SU-DHL-6 (cell line): ENCODE measurements around the gene SHC3.

Source experiments
- H2AFZ ChIP-seq: fragments of 200-600 bp; sonication (generic); 2 replicates; pipeline ENCODE4 v1.6.1; 2014; ENCODE audit warnings: low read depth, mild to moderate bottlenecking, moderate library complexity, mixed read lengths, antibody characterized with exemption, low read length; ENCODE audit not compliant: severe bottlenecking
- H3F3A ChIP-seq: fragments of 200-600 bp; shearing (Covaris generic); 2 replicates; pipeline ENCODE4 v1.6.0; 2016; ENCODE audit warnings: antibody characterized with exemption, mild to moderate bottlenecking; ENCODE audit not compliant: insufficient read depth
- H3K27ac ChIP-seq: fragments of 200-600 bp; sonication (generic); 2 replicates; pipeline ENCODE4 v1.5.1; 2016; ENCODE audit warnings: low read depth, mild to moderate bottlenecking, low read length, moderate library complexity, mixed read lengths
- H3K27me3 ChIP-seq: fragments of 200-600 bp; sonication (generic), shearing (Covaris generic); 2 replicates; pipeline ENCODE4 v1.6.0; 2014; ENCODE audit warnings: mild to moderate bottlenecking, low read length
- H3K36me3 ChIP-seq: fragments of 200-600 bp; sonication (generic); 2 replicates; pipeline ENCODE4 v1.6.1; 2014; ENCODE audit warnings: mild to moderate bottlenecking, low read length, mixed read lengths
- H3K4me2 ChIP-seq: fragments of 300-600, 200-600 bp; shearing (Covaris generic), sonication (generic); 2 replicates; pipeline ENCODE4 v1.6.0; 2014; ENCODE audit warnings: low read length, low read depth, mild to moderate bottlenecking; ENCODE audit not compliant: poor library complexity, severe bottlenecking
- H3K4me3 ChIP-seq: fragments of 200-600 bp; sonication (generic); 2 replicates; pipeline ENCODE4 v1.5.1; 2014; ENCODE audit warnings: antibody characterized with exemption, low read length, mild to moderate bottlenecking, mixed read lengths; ENCODE audit not compliant: insufficient read depth, poor library complexity, severe bottlenecking
- H3K79me2 ChIP-seq: fragments of 200-600 bp; sonication (generic); 2 replicates; pipeline ENCODE4 v1.6.1; 2014; ENCODE audit warnings: mild to moderate bottlenecking, low read length, moderate library complexity; ENCODE audit not compliant: insufficient read depth
- H3K9ac ChIP-seq: fragments of 200-600 bp; sonication (generic); 2 replicates; pipeline ENCODE4 v1.7.0; 2014; ENCODE audit warnings: mild to moderate bottlenecking, low read length
- H3K9me2 ChIP-seq: fragments of 200-600 bp; sonication (generic); replicated peaks from 2 replicates; pipeline ENCODE4 v1.6.1; 2014; ENCODE audit warnings: low read length; ENCODE audit not compliant: insufficient read depth
- H3K9me3 ChIP-seq: fragments of 200-600 bp; sonication (generic); 2 replicates; pipeline ENCODE4 v1.6.1; 2014; ENCODE audit warnings: low read length, mixed read lengths; ENCODE audit not compliant: insufficient read depth
- H4K20me1 ChIP-seq: fragments of 200-600 bp; sonication (generic); 2 replicates; pipeline ENCODE4 v1.6.1; 2014; ENCODE audit warnings: low read depth, mild to moderate bottlenecking, antibody characterized with exemption, low read length, moderate library complexity, mixed read lengths
- EZH2phosphoT487 ChIP-seq: fragments of 200-600 bp; sonication (generic), shearing (Covaris generic); conservative IDR thresholded peaks from 2 replicates; pipeline ENCODE4 v1.6.1; 2018; ENCODE audit warnings: mild to moderate bottlenecking, antibody characterized with exemption, low read length, moderate library complexity, mixed read lengths
- TF ChIP-seq, protein P1 (sequence below): fragments of 200-600 bp; sonication (generic); IDR thresholded peaks from one replicate; pipeline ENCODE4 v1.5.1; 2017; ENCODE audit warnings: antibody characterized with exemption, mild to moderate bottlenecking, low read length, moderate library complexity; ENCODE audit not compliant: insufficient read depth, poor library complexity, severe bottlenecking

Gene SHC3

DNA sequence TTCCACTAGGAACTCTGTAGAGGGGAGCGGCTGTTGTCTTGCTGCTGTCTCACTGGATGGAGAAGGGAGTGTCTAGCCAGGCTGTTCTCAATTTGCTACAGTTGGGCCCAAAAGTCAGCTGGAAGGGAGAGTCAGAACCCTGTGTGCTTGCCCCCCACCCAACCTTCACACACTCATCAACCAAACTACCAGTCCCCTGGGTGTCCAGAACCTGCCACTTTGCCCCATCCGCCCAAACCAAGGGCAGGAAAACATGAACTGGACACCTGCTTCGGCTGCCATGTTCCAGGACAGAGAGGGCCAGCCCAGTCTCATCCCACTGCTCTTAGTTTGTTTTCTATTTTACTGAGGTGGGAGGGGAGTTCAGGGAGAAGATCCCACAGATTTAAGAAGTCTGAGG, 105.2 kb downstream of the SHC3 start:
- H3K4me2 ChIP-seq: no peak overlapping the region
- H3F3A ChIP-seq: no peaks in the 10 kb centered on the region
- TF ChIP-seq, protein P1, sequence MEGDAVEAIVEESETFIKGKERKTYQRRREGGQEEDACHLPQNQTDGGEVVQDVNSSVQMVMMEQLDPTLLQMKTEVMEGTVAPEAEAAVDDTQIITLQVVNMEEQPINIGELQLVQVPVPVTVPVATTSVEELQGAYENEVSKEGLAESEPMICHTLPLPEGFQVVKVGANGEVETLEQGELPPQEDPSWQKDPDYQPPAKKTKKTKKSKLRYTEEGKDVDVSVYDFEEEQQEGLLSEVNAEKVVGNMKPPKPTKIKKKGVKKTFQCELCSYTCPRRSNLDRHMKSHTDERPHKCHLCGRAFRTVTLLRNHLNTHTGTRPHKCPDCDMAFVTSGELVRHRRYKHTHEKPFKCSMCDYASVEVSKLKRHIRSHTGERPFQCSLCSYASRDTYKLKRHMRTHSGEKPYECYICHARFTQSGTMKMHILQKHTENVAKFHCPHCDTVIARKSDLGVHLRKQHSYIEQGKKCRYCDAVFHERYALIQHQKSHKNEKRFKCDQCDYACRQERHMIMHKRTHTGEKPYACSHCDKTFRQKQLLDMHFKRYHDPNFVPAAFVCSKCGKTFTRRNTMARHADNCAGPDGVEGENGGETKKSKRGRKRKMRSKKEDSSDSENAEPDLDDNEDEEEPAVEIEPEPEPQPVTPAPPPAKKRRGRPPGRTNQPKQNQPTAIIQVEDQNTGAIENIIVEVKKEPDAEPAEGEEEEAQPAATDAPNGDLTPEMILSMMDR: no peak
- TF ChIP-seq EZH2phosphoT487: no peak
- no peak overlapping the region for H3K27ac ChIP-seq
- no peak overlapping the region for H3K4me3 ChIP-seq
- H2AFZ ChIP-seq: no peak overlapping the region
- H3K9me3 ChIP-seq: no peaks in the 10 kb centered on the region
- H3K36me3 ChIP-seq: no peaks in the 10 kb centered on the region
- H4K20me1 ChIP-seq: no peaks in the 10 kb centered on the region
- H3K79me2 ChIP-seq: no peaks in the 10 kb centered on the region
- no peaks in the 10 kb centered on the region for H3K9me2 ChIP-seq
- no peaks in the 10 kb centered on the region for H3K27me3 ChIP-seq
- H3K9ac ChIP-seq: no peak overlapping the region

DNA sequence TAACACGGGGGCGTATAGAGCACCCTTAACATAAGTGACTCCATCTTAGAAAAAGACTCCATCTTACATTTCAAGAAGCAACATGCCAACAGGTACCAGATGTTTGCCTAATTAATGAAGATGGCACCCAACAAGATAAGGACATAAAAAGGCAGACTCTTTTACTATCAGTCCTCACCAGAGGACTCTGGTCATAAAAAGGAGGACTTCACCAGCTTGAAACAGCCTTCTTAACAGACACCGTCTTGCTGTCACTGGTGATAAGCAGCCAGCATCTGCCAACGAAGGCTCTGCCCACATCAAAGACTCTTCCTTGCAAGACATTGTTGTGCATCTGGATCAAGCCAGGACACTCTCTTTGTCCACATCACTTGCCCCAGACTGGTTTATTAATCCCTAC, 107.0 kb downstream of the SHC3 start:
- no peaks in the 10 kb centered on the region for H3K9me3 ChIP-seq
- H3F3A ChIP-seq: no peaks in the 10 kb centered on the region
- no peak overlapping the region for H3K4me2 ChIP-seq
- no peaks in the 10 kb centered on the region for H3K36me3 ChIP-seq
- no peak overlapping the region for H2AFZ ChIP-seq
- H3K9me2 ChIP-seq: no peaks in the 10 kb centered on the region
- no peaks in the 10 kb centered on the region for H3K27me3 ChIP-seq
- TF ChIP-seq, protein P1: no peak
- TF ChIP-seq EZH2phosphoT487: no peak
- no peaks in the 10 kb centered on the region for H4K20me1 ChIP-seq
- no peak overlapping the region for H3K4me3 ChIP-seq
- H3K79me2 ChIP-seq: no peaks in the 10 kb centered on the region
- no peak overlapping the region for H3K9ac ChIP-seq
- no peak overlapping the region for H3K27ac ChIP-seq

DNA sequence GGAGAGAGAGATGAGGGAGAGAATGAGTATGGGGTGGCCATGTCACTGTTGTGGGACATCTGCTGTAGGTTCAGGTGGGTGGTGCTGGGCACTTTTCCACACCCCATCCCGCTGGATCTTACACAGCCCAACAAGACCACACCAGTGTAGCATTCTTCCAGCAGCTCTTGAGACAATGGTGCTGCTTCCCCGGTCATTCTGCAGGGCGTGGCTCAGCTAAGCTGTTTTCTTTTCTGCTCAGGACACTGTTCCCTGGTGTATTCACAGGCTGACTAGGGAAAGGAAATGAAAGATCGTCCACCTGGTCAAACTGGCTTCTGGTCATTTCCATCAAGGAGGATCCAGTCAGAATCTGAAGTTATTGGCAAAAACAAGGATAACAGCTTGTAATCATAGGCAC, 111.8 kb downstream of the SHC3 start:
- Histone ChIP-seq H4K20me1 (no peaks in the 10 kb centered on the region), H3K9me2 (no peaks in the 10 kb centered on the region), H2AFZ (no peak overlapping the region), H3K4me2 (no peak overlapping the region), H3F3A (no peaks in the 10 kb centered on the region), H3K36me3 (no peaks in the 10 kb centered on the region), H3K9me3 (no peaks in the 10 kb centered on the region), H3K27ac (no peak overlapping the region), H3K27me3 (no peaks in the 10 kb centered on the region), H3K79me2 (no peaks in the 10 kb centered on the region), H3K4me3 (no peak overlapping the region), H3K9ac (no peak overlapping the region)
- TF ChIP-seq, protein P1: no peak
- no peak for TF ChIP-seq EZH2phosphoT487

DNA sequence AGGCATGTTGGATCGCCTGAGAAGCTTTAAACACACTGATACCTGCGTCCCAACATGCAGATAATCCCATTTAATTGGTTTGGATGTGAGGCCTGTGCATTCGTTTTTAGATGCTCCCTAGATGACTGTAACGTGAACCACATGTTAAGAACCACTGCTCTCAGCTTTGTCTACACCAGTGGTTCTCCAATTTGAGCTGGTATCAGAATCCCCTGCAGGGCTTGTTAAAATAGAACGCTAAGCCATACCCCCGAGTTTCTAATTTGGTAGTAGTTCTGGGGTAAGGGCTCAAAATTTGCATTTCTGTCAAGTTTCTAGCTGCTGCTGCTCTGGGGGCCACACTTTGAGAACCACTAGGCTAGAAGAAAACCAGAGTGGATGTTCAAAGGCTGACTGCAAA, 112.7 kb downstream of the SHC3 start:
- H3K79me2 ChIP-seq: no peaks in the 10 kb centered on the region
- no peak overlapping the region for H3K4me2 ChIP-seq
- H4K20me1 ChIP-seq: no peaks in the 10 kb centered on the region
- no peaks in the 10 kb centered on the region for H3K9me3 ChIP-seq
- TF ChIP-seq, protein P1: no peak
- no peak for TF ChIP-seq EZH2phosphoT487
- H3K36me3 ChIP-seq: no peaks in the 10 kb centered on the region
- no peak overlapping the region for H3K4me3 ChIP-seq
- H3K9ac ChIP-seq: no peak overlapping the region
- no peak overlapping the region for H3K27ac ChIP-seq
- no peaks in the 10 kb centered on the region for H3K9me2 ChIP-seq
- no peak overlapping the region for H2AFZ ChIP-seq
- H3F3A ChIP-seq: no peaks in the 10 kb centered on the region
- no peaks in the 10 kb centered on the region for H3K27me3 ChIP-seq
